Stimulated activated CD4-positive, alpha-beta T cell treated with anti-CD3 and anti-CD28 coated beads, Interleukin-4, amount 100 ng/mL, for 24 hours (primary cell): ENCODE results near the gene CXADR.

Experiments
- DNase-seq: peaks from one replicate; pipeline ENCODE4 v3.0.0-alpha.2; 2020

Gene CXADR

DNA sequence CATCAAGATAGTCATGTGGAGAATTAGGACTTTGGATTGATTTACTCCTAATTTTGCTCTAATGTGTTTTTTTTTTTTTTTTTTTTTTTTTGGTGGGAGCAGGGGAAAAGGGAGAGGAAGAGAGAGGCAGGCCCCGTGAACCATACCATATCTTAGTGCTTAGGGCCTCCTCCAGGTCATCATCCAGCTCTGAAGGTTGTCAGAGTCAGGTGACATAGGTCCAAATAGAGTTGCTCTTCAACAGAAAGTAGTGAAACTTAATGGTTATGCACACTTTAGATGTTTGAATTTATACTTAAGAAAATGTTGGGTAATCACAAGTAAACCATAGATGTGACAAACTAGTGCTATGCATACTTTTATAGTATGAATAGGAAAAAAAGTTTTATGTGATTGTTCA lies 32.2 kb downstream of the CXADR start:
- DNase-seq = no peak

- DNase-seq = no peak
Observed at GRCh38 chr21:17548262-17548661, 35.4 kb downstream of the CXADR start.

DNA sequence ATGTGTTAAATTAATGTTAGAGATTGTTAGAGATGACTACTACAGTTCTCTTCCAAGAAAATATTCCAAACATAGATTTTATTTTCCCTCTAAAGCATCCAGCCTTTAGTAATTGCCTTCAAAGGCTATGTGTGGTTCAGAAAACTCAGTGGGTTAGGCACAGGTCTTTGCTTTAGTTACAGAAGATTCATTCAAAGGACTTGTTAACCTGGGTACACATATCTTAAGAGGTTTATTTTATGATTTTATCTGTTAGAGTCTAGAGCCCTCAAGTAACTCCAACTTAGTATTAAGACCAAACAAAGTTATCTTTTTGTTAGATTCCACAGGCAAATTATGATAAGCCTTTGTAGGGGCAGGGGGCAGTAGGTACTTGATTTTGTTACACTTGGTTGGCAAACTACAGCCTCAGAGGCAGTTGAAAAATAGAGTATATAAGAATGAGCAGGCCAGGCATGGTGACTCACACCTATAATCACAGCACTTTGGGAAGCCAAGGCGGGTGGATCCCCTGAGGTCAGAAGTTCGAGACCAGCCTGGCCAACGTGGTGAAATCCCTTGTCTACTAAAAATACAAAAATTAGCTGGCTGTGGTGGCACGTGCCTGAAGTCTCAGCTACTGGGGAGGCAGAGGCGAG lies 37.9 kb downstream of the CXADR start:
- DNase-seq = no peak

GRCh38 chr21:17552410-17552809 lies 39.6 kb downstream of the CXADR start:
- no peak for DNase-seq

DNA sequence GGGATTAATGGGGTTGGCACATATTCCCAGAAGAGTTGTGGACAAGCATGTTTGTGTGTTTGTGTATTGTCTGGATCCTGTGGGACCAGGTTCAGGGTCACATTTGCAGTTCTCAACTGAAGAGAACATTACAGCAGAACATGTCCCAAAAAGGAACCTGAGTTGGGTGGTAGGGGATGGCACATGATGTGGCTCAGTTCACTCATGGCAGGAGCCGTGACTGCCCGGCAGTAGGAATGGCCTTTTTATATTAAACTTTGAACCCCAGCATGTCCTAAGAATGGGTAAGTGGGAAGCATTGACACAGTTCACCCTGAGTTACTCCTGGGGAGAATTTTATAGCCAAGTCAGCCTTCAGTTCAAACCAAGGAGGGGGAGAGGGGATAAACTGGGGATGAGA lies 41.3 kb downstream of the CXADR start:
- no peak for DNase-seq

DNA sequence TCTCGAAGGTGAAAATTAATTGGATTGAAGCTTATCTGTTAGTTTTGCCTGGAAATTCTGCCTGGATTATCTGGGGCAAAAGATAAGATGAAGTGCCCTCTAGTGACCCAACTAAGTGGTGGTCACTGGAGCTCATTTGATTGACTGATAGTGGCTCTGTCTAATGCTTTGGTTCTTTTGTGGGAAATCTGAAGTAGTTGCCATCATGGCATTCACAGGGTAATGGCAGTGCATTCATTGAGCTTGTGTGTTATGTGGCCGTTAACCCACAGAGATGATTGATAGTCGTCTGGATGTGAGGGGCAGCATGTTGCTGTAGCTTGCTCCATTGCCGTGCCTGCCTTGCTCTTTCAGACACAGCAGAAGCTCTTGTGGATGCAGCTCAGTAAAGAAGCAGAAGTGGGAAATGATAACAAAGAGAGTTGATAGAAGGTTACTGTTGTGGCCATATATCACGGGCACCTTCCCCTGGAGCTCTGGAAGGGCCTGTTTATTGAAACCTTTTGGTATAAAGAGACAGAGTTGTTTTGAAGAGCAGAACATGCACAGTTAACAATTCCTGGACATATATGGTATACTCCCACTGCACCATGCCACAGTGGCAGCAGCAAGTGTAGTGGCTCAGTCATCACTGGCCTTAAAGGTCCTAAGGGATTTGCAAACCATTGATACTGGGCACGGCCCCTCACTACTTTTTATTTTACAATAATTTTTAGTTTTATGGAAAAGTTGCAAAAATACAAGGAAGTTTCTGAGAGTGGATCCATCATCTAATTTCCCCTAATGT lies 42.0 kb downstream of the CXADR start:
- no peak for DNase-seq

- DNase-seq = no peak
Observed at GRCh38 chr21:17560377-17561025, 47.7 kb downstream of the CXADR start.

DNA sequence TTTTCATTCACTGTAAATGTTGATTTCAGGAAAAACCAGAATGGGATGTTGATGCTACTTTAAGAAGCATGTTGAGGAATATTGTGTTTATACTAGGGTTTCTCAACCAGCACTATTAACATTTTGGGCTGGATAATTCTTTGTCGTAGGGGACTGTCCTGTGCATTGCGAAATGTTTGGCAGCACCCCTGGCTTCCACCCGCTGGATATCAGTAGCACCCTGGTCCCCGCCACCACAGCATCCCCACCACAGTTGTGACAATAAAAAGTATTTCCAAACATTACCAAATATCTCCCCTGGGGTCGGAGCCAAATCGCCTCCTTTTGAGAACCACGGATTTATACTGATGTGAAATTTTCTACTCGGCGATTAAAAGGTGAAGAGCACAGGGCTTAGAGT lies 57.9 kb downstream of the CXADR start:
- DNase-seq = no peak

- no peak for DNase-seq
Observed at GRCh38 chr21:17572431-17572830, 59.6 kb downstream of the CXADR start.

DNA sequence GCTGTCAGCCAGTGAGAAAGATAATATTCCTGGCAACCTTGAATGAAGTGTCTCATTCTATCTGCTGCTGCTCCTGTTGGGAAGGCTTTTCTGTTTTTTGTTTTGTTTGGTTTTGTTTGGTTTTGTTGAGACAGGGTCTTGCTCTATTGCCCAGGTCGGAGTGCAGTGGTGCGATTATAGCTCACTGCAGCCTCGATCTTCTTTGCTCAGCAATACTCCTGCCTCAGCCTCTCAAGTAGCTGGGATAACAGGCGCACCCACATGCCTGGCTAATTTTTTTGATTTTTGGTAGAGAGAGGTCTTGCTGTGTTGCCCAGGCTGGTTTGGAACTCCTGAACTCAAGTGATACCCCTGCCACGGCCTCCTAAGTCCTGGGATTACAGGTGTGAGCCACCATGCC lies 62.2 kb downstream of the CXADR start:
- DNase-seq = no peak

GRCh38 chr21:17576080-17576835 lies 63.4 kb downstream of the CXADR start:
- no peak for DNase-seq

DNA sequence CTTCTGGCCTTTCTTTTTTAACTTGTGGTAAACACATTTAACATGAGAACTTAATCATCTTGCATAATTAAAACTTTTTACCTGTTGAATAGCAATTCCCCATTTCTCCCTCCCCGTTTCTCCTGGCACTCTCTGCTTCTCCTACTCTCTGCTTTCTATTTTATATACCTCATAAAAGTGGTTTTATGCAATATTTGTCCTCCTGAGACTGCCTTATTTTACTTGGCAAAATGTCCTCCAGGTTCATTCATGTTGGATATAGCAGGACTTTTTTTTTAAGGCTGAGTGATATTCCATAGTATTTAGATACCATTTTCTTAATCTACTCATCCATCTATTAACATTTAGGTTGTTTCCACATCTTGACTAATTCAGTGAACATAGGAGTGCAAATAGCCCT lies 64.9 kb downstream of the CXADR start:
- no peak for DNase-seq

DNA sequence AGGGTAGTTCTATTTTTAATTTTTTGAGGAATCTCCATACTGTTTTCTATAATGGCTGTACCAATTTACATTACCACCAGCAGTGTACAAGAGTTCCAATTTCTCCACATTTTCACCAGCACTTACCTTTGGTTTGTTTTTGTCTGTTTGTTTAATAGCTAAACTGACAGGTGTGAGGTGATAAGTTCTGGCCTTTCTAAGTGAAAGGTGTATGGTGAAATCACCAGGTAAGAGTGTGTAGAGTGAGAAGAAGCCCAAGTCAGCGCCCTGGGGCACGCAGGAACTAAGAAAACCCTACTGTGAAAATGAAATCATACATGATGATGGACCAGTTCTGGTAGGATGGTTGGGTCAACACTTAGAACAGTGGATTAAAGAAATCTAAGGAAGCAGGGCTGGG lies 65.3 kb downstream of the CXADR start:
- DNase-seq = no peak

DNA sequence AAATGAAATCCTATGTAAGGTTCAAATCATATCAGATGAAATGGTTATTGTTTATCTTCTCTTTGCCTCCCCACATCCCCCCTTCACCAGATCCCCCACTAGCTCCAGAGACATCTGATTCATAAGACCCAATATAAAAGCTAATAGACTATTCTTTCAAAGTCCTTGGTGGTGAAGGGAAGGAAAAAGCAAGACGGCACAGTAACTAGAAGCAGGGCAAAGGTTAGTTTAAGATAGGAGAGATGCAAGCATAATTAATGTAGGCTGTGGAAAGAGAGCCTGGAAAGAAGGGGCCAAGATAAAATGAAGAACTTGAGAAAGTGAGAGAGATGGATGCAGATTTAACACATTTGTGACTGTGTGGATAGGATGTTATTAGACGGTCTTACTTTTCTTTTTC lies 66.0 kb downstream of the CXADR start:
- DNase-seq = no peak

- no peak for DNase-seq
Observed at GRCh38 chr21:17580319-17580718, 67.5 kb downstream of the CXADR start.

DNA sequence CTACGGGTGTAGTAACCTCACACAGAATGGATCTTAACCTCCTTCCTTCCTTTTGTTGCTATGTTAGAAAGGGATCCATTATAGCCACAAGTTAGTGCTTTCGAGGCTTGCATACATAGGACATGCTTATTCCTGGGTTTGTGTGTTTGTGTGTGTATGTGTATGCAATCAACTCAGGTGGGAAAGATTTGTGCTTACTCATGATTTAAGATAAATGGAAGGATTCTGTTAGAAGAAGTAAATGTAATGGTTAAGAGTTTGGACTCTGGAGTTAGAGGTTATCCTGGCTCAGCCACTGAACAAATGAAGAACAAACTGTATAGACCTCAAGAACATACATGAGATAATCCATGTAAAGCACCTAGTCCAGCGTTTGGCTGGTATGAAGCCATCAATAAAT lies 71.1 kb downstream of the CXADR start:
- DNase-seq = no peak

GRCh38 chr21:17585875-17586450 lies 73.1 kb downstream of the CXADR start:
- DNase-seq = no peak

GRCh38 chr21:17590430-17590829 lies 77.6 kb downstream of the CXADR start:
- DNase-seq = no peak

- no peak for DNase-seq
Observed at GRCh38 chr21:17597680-17598079, 84.8 kb downstream of the CXADR start.

- no peak for DNase-seq
Observed at GRCh38 chr21:17598437-17598836, 85.6 kb downstream of the CXADR start.

- no peak for DNase-seq
Observed at GRCh38 chr21:17602874-17603273, 90.0 kb downstream of the CXADR start.

GRCh38 chr21:17607684-17608083 lies 94.8 kb downstream of the CXADR start:
- DNase-seq = no peak

DNA sequence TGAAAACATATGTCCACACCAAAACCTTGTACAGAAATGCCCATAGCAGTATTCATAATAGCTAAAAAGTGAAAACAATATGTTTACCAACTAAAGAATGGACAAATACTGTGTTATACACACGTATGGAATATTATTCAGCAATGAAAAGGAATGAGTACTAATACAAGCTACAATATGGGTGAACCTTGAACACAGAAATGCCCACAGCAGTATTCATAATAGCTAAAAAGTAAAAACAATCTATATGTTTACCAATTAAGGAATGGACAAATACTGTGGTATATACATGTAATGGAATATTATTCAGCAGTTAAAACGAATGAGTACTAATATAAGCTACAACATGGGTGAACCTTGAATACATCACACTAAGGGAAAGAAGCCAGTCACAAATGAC lies 96.8 kb downstream of the CXADR start:
- DNase-seq = no peak
